OCI-LY1 (cell line): ENCODE results near the gene KCNH1.

Experiments
- CTCF ChIP-seq: fragments of 200-600 bp; sonication (generic), shearing (Covaris generic); IDR thresholded peaks from 2 replicates; pipeline ENCODE4 v1.5.1; 2017; ENCODE audit warnings: mild to moderate bottlenecking, antibody characterized with exemption, low read length, moderate library complexity, mixed read lengths
- EZH2 ChIP-seq: fragments of 200-600 bp; sonication (generic), shearing (Covaris generic); IDR thresholded peaks from 2 replicates; pipeline ENCODE4 v1.8.0; 2017; ENCODE audit warnings: borderline replicate concordance, mixed run types, mild to moderate bottlenecking, antibody characterized with exemption, low read length, moderate library complexity, mixed read lengths

- TF ChIP-seq CTCF (no peak), EZH2 (no peak)
These were observed 314.7 kb downstream of the KCNH1 start for GRCh38 chr1:210819266-210819665.
